ENCODE measurements around the gene PTPA.

DNA sequence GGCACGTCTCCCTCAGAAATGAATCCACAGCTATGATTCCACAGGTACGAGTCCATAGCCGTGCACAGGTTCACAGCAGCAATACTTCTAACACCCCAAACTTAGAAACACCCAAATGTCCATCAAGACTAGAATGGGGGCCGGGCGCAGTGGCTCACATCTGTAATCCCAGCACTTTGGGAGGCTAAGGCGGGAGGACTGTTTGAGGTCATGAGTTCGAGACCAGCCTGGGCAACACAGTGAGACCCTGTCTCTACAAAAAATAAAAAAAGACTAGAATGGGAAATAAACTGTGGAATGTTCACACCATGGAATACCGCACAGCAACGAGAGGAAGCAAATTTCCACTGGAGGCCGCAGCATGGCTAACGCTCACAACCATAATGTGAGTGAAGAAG lies 34.6 kb upstream of the PTPA start:
- TF ChIP-seq, protein P1, sequence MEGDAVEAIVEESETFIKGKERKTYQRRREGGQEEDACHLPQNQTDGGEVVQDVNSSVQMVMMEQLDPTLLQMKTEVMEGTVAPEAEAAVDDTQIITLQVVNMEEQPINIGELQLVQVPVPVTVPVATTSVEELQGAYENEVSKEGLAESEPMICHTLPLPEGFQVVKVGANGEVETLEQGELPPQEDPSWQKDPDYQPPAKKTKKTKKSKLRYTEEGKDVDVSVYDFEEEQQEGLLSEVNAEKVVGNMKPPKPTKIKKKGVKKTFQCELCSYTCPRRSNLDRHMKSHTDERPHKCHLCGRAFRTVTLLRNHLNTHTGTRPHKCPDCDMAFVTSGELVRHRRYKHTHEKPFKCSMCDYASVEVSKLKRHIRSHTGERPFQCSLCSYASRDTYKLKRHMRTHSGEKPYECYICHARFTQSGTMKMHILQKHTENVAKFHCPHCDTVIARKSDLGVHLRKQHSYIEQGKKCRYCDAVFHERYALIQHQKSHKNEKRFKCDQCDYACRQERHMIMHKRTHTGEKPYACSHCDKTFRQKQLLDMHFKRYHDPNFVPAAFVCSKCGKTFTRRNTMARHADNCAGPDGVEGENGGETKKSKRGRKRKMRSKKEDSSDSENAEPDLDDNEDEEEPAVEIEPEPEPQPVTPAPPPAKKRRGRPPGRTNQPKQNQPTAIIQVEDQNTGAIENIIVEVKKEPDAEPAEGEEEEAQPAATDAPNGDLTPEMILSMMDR (IDR thresholded peaks at IDR 0.05), result no peak
- no peak for TF ChIP-seq POLR2AphosphoS5 (IDR thresholded peaks at IDR 0.05)
- no peak for TF ChIP-seq POLR2A (IDR thresholded peaks at IDR 0.05)
- no peak for TF ChIP-seq EP300 (IDR thresholded peaks at IDR 0.05)
